Measurements from ENCODE around the gene NTM.

The NTM gene

DNA sequence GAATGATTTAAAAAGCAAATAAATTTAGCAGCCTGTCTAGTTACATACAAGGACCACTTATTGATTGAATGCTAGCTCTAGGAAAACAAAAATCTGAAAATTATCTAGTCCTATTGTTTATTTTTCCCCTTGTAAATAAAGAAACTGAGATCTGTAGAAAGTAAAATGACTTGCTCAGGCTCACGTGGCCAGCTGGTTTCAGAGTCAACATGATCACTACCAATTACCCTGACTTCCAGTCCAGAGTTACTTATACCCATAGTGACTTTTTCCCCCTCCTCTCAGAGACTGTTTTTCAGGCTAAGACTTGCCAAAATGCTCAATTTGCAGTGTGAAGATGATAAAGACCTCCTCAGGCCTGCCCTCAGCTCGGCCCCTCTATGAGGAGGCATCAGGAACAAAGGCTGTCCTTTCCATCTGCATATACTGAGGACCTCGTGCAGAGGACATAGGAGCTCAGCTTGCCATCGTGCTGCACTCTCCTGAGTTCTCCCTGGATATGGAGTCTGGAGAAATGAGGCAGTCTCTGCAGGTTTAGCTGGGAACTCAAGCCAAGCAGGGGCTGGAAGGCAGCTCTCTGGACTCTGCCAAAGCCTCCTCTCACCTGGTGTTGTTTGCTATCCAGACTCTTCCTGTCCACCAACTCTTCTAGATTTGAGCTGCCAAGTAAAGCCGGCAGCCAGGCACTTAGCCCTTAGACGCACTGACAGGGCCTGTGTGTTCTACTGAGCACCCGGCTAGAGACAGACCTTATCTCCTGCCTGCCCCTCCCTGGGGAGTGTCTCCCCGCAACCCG lies 883.3 kb downstream of the NTM start:
- Histone ChIP-seq H3K36me3 (no peaks in the 10 kb centered on the region), H3K4me3 (ENCODE audit: low read depth, low read length) (no peak overlapping the region), H3K4me1 (no peaks in the 10 kb centered on the region), H3K9me3 (no peaks in the 10 kb centered on the region; the same call in 1 of the 2 replicates), H3K27me3 (no peaks in the 10 kb centered on the region)
- TF ChIP-seq, protein P1, sequence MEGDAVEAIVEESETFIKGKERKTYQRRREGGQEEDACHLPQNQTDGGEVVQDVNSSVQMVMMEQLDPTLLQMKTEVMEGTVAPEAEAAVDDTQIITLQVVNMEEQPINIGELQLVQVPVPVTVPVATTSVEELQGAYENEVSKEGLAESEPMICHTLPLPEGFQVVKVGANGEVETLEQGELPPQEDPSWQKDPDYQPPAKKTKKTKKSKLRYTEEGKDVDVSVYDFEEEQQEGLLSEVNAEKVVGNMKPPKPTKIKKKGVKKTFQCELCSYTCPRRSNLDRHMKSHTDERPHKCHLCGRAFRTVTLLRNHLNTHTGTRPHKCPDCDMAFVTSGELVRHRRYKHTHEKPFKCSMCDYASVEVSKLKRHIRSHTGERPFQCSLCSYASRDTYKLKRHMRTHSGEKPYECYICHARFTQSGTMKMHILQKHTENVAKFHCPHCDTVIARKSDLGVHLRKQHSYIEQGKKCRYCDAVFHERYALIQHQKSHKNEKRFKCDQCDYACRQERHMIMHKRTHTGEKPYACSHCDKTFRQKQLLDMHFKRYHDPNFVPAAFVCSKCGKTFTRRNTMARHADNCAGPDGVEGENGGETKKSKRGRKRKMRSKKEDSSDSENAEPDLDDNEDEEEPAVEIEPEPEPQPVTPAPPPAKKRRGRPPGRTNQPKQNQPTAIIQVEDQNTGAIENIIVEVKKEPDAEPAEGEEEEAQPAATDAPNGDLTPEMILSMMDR (IDR thresholded peaks at IDR 0.05; ENCODE audit: low read depth, low read length): no peak
- no peak for DNase-seq

DNA sequence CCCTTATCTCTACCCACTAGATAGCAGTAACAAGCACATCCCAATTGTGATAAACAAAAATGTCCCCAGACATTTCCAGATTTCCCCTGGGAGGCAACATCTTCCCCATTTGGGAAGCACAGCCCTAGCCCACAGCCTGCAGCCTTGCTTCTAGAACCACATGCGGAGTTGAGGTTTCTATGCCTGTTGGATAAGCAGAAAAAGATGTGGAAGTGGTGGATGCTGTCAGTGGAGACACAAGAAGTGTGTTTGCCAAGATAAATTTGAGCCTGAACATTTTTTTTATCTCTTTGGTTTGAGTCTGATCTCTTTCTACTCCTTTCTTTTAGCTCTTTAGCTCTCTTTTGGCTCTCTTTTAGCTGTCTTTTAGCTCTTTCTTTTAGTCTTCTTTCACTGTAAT lies 884.5 kb downstream of the NTM start:
- no peak for DNase-seq
- no peaks in the 10 kb centered on the region for H3K36me3 ChIP-seq
- no peak overlapping the region for H3K4me3 ChIP-seq (ENCODE audit: low read depth, low read length)
- H3K9me3 ChIP-seq: no peaks in the 10 kb centered on the region; the same call in 1 of the 2 replicates
- H3K27me3 ChIP-seq: no peaks in the 10 kb centered on the region
- TF ChIP-seq, protein P1 (IDR thresholded peaks at IDR 0.05; ENCODE audit: low read depth, low read length): no peak
- H3K4me1 ChIP-seq: no peaks in the 10 kb centered on the region

DNA sequence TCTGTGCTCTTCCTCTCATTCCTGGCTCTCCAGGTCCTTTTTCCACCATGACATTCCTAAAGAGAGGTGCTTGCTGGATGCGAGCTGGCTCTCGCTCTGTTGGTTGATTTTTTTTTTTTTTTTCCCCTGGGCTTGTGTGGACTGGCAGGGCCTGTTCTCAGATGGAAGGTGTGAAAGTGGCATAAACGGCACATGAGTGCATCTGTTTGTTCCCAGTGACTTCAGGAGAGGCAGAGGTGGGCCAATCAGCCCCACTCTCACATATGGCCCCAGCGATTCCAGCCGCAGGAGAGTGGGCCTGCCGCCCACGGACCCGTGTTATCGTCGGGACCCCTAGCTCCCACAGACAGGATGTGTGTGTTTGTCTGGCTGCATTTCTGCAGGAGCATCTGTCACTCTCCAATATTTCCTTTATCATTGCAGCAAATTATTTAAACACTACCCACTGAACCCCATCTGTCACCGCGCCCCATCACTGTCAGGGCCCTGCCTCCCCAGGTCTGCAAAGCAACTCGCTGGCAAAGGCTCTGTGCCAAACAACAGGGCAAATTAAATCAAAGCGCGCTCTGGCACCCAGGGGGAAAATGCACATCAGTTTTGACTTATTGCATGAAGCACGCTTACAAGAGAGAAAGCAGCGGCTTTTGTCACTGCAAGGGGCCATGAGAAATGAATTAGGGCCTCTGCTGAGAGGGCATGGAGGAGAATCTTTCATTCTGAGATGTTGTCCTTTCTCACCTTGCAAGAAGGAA lies 886.3 kb downstream of the NTM start:
- Histone ChIP-seq H3K9me3 (no peaks in the 10 kb centered on the region; the same call in 1 of the 2 replicates), H3K36me3 (no peaks in the 10 kb centered on the region), H3K27me3 (no peaks in the 10 kb centered on the region), H3K4me3 (ENCODE audit: low read depth, low read length) (no peak overlapping the region), H3K4me1 (no peaks in the 10 kb centered on the region)
- no peak for DNase-seq
- TF ChIP-seq, protein P1 (IDR thresholded peaks at IDR 0.05; ENCODE audit: low read depth, low read length): no peak

DNA sequence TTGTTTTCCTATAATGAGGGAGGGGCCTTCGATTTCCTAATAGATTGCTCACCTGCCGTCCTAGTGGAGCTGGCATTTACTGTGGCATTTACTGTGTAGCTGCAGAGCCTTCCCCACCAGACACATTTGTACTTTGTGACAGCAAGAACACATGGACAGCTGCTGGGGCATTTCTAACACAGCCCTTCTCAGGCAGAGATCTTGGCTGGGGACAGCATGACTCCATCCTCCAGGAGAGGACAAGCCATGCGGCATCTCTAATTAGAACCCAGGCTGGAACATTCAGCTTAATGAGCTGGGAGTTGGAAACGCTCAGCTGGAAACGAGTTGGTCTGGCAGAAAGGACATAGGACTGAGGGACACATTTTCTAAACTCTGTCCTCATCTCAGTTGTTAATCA lies 887.5 kb downstream of the NTM start:
- no peaks in the 10 kb centered on the region for H3K27me3 ChIP-seq
- no peak for DNase-seq
- H3K36me3 ChIP-seq: no peaks in the 10 kb centered on the region
- no peaks in the 10 kb centered on the region for H3K4me1 ChIP-seq
- no peak overlapping the region for H3K4me3 ChIP-seq (ENCODE audit: low read depth, low read length)
- TF ChIP-seq, protein P1 (IDR thresholded peaks at IDR 0.05; ENCODE audit: low read depth, low read length): no peak
- no peaks in the 10 kb centered on the region; the same call in 1 of the 2 replicates for H3K9me3 ChIP-seq

DNA sequence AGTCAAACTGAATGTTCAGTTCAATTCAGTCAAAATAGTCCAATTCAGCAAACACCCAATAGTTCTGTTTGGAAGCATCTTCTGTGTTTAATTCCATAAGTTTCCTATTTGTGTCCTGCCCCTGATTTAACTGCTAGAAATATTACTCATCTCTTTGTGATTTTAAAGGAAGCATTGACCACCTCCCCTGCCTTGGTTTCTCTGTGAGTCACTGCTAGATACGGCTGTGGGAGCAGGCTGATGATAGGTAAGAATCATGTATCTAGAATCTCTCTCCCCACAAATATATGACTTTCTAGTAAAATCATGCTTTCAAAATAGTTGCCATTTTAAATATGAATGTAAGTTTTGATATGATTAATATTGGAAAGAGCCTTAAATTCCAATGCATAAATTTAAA lies 888.5 kb downstream of the NTM start:
- no peaks in the 10 kb centered on the region for H3K27me3 ChIP-seq
- H3K9me3 ChIP-seq: no peaks in the 10 kb centered on the region; the same call in 1 of the 2 replicates
- TF ChIP-seq, protein P1 (IDR thresholded peaks at IDR 0.05; ENCODE audit: low read depth, low read length): no peak
- no peak for DNase-seq
- no peaks in the 10 kb centered on the region for H3K36me3 ChIP-seq
- no peak overlapping the region for H3K4me3 ChIP-seq (ENCODE audit: low read depth, low read length)
- H3K4me1 ChIP-seq: no peaks in the 10 kb centered on the region

DNA sequence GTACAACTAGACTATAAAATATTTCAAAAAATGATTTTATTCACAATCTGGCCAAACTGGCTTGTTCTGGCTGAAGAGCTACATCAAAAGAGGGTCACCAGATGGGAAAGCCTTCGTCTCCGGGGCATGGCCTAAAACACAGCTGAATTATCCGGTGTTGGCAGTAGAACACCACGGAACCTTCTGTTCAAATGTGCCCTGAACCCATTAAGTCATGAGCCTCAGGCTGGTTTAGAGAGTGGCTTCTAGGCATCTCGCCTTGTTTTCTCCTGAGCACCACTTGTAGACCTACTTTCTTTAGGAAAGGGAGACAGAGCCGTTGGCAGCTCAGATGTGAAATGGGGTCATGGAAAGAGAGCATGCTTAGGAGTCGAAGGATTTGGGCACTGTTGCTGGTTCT lies 890.2 kb downstream of the NTM start:
- H3K36me3 ChIP-seq: no peaks in the 10 kb centered on the region
- no peaks in the 10 kb centered on the region for H3K27me3 ChIP-seq
- H3K4me3 ChIP-seq (ENCODE audit: low read depth, low read length): no peak overlapping the region
- DNase-seq: no peak
- TF ChIP-seq, protein P1 (IDR thresholded peaks at IDR 0.05; ENCODE audit: low read depth, low read length): no peak
- no peaks in the 10 kb centered on the region; the same call in 1 of the 2 replicates for H3K9me3 ChIP-seq
- H3K4me1 ChIP-seq: no peaks in the 10 kb centered on the region

Data from BE2C (cell line).